Hindlimb muscle (tissue), 1 donor: ENCODE measurements around the gene BFSP1. TPM values are rescaled to one million over a fixed set of nuclear protein-coding genes. Genes with fewer than 3 reads are reported as not detected.

ENCODE experiments used
- DNase-seq: peaks from one replicate; pipeline ENCODE4 v3.0.0-alpha.2; 2013
- polyA plus RNA-seq: library from polyadenylated mRNA; unstranded; fragments of 120-200 nt; gene quantifications from one replicate; pipeline ENCODE4 v1.2.1, GENCODE V29; 2013; ENCODE audit not compliant: insufficient read length

Gene BFSP1
- polyA plus RNA-seq, result 2.4 TPM

GRCh38 chr20:17530716-17531664, at the start of gene BFSP1:
BFSP1 (minus strand) TSS chr20:17531379; CDS start chr20:17531329, 50 bp downstream.
- peak; percentile 63 for DNase-seq

- DNase-seq, result no peak
Observed at GRCh38 chr20:17580895-17581294, 49.7 kb upstream of the BFSP1 start.

- no peak for DNase-seq
Observed at GRCh38 chr20:17579369-17580039, 48.3 kb upstream of the BFSP1 start.

GRCh38 chr20:17576215-17576614, 45.0 kb upstream of the BFSP1 start:
- no peak for DNase-seq

- no peak for DNase-seq
Observed at GRCh38 chr20:17573463-17573862, 42.3 kb upstream of the BFSP1 start.

- DNase-seq, result no peak
Observed at GRCh38 chr20:17572034-17572638, 41.0 kb upstream of the BFSP1 start.

- DNase-seq, result no peak
Observed at GRCh38 chr20:17571153-17571527, 40.0 kb upstream of the BFSP1 start.

- DNase-seq, result peak; percentile 65
Observed at GRCh38 chr20:17570347-17571152, 39.4 kb upstream of the BFSP1 start.

- peak; percentile 94 for DNase-seq
Observed at GRCh38 chr20:17569616-17570346, 38.6 kb upstream of the BFSP1 start, which contains the start of gene DSTN. DSTN (plus strand) TSS chr20:17570075; CDS start chr20:17570209, 134 bp downstream.

- peak; percentile 84 for DNase-seq
Observed at GRCh38 chr20:17568972-17569521, 37.9 kb upstream of the BFSP1 start.

GRCh38 chr20:17568045-17568788, 37.0 kb upstream of the BFSP1 start:
- no peak for DNase-seq

GRCh38 chr20:17566345-17566744, 35.2 kb upstream of the BFSP1 start:
- DNase-seq, result no peak

GRCh38 chr20:17565169-17565845, 34.1 kb upstream of the BFSP1 start:
- no peak for DNase-seq

- no peak for DNase-seq
Observed at GRCh38 chr20:17562804-17563305, 31.7 kb upstream of the BFSP1 start.

GRCh38 chr20:17560344-17561074, 29.3 kb upstream of the BFSP1 start:
- DNase-seq, result no peak

- DNase-seq, result no peak
Observed at GRCh38 chr20:17559338-17559737, 28.2 kb upstream of the BFSP1 start.

- no peak for DNase-seq
Observed at GRCh38 chr20:17558941-17559304, 27.7 kb upstream of the BFSP1 start.

GRCh38 chr20:17558154-17558940, 27.2 kb upstream of the BFSP1 start:
- peak; percentile 84 for DNase-seq
